ENCODE measurements around the gene IDE. TPM values are rescaled to one million over a fixed set of nuclear protein-coding genes. Genes with fewer than 3 reads are reported as not detected.
A peak's percentile ranks its signal among the peaks of the same experiment; 100 is the strongest.

IDE gene
- total and polyA plus RNA-seq, 10 of the 15 experiments (the other 5 are each of a cell fraction or from before 2014, with no cell fraction given): 11.6 to 54.5 (median 33.6) TPM

DNA sequence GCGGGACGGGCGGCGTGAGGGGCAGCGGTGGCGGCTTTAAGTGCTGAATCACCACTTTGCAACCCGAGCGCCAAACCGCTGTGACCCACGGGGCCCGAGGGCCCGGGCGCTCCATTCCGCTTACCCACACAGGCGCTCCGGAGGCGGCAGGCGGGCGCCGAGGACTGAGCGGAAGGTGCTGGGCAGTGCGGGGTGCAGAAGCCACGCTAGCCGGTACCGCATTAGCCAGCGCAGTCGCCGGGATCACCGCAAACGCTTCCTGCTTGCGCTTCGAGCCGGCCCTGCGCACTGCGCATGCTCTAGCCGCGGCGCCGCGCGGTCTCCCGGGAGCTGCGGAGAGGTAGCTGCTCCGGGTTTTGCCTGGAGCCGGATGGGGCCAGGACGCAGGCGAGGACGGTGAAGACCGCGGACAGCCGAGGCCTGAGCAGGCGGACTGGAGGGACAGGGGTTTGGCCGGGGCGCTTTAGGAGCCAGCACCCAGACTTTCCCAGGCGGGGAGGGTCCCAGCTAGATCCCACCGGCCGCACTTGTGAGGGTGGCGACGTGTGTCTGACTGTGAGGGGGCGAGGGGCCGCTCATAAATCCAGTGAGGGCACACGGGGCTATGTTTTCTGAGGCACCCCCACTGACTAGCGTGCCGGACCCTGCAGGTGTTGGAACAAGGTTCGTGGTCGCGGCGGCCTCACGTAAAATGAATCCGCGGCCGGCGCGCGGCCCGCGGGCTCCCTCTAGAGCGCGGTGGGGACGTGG, at the start of gene IDE (continued):
- TF ChIP-seq, protein P1, sequence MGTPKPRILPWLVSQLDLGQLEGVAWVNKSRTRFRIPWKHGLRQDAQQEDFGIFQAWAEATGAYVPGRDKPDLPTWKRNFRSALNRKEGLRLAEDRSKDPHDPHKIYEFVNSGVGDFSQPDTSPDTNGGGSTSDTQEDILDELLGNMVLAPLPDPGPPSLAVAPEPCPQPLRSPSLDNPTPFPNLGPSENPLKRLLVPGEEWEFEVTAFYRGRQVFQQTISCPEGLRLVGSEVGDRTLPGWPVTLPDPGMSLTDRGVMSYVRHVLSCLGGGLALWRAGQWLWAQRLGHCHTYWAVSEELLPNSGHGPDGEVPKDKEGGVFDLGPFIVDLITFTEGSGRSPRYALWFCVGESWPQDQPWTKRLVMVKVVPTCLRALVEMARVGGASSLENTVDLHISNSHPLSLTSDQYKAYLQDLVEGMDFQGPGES (IDR thresholded peaks at IDR 0.05): no peak
- TF ChIP-seq CHD4 (IDR thresholded peaks at IDR 0.05): no peak
- no peak for TF ChIP-seq ZZZ3 (IDR thresholded peaks at IDR 0.05; ENCODE audit: control insufficient read depth, insufficient read length, low read depth)
- no peak for TF ChIP-seq FOS (IDR thresholded peaks at IDR 0.05; ENCODE audit: borderline replicate concordance, extremely low read depth, insufficient read length)
- TF ChIP-seq, protein P2, sequence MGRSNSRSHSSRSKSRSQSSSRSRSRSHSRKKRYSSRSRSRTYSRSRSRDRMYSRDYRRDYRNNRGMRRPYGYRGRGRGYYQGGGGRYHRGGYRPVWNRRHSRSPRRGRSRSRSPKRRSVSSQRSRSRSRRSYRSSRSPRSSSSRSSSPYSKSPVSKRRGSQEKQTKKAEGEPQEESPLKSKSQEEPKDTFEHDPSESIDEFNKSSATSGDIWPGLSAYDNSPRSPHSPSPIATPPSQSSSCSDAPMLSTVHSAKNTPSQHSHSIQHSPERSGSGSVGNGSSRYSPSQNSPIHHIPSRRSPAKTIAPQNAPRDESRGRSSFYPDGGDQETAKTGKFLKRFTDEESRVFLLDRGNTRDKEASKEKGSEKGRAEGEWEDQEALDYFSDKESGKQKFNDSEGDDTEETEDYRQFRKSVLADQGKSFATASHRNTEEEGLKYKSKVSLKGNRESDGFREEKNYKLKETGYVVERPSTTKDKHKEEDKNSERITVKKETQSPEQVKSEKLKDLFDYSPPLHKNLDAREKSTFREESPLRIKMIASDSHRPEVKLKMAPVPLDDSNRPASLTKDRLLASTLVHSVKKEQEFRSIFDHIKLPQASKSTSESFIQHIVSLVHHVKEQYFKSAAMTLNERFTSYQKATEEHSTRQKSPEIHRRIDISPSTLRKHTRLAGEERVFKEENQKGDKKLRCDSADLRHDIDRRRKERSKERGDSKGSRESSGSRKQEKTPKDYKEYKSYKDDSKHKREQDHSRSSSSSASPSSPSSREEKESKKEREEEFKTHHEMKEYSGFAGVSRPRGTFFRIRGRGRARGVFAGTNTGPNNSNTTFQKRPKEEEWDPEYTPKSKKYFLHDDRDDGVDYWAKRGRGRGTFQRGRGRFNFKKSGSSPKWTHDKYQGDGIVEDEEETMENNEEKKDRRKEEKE (IDR thresholded peaks at IDR 0.05): no peak
- no peak for TF ChIP-seq WRNIP1 (IDR thresholded peaks at IDR 0.05; ENCODE audit: borderline replicate concordance, low read depth, low read length)
- peak in 1 of 2 experiments; percentile 20; a peak in 1 of 4 replicates for TF ChIP-seq ETV6 (conservative IDR thresholded peaks at IDR 0.05 in 1 of 2, IDR thresholded peaks at IDR 0.05 in 1 of 2; ENCODE audit: borderline replicate concordance in 1 of 2, low read depth in 1 of 2)
- peak; percentile 93 for TF ChIP-seq POLR2A (IDR thresholded peaks at IDR 0.05; ENCODE audit: low read depth, low read length)
- TF ChIP-seq STAT1 (conservative IDR thresholded peaks at IDR 0.05): no peak
- TF ChIP-seq, protein P3, sequence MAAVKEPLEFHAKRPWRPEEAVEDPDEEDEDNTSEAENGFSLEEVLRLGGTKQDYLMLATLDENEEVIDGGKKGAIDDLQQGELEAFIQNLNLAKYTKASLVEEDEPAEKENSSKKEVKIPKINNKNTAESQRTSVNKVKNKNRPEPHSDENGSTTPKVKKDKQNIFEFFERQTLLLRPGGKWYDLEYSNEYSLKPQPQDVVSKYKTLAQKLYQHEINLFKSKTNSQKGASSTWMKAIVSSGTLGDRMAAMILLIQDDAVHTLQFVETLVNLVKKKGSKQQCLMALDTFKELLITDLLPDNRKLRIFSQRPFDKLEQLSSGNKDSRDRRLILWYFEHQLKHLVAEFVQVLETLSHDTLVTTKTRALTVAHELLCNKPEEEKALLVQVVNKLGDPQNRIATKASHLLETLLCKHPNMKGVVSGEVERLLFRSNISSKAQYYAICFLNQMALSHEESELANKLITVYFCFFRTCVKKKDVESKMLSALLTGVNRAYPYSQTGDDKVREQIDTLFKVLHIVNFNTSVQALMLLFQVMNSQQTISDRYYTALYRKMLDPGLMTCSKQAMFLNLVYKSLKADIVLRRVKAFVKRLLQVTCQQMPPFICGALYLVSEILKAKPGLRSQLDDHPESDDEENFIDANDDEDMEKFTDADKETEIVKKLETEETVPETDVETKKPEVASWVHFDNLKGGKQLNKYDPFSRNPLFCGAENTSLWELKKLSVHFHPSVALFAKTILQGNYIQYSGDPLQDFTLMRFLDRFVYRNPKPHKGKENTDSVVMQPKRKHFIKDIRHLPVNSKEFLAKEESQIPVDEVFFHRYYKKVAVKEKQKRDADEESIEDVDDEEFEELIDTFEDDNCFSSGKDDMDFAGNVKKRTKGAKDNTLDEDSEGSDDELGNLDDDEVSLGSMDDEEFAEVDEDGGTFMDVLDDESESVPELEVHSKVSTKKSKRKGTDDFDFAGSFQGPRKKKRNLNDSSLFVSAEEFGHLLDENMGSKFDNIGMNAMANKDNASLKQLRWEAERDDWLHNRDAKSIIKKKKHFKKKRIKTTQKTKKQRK (IDR thresholded peaks at IDR 0.05; ENCODE audit: low read depth, low read length): no peak
- TF ChIP-seq, protein P4, sequence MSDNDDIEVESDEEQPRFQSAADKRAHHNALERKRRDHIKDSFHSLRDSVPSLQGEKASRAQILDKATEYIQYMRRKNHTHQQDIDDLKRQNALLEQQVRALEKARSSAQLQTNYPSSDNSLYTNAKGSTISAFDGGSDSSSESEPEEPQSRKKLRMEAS (IDR thresholded peaks at IDR 0.05; ENCODE audit: low read depth, low read length): no peak; the same call in 1 of the 2 replicates
- TF ChIP-seq MYC (IDR thresholded peaks at IDR 0.05; ENCODE audit: insufficient read depth, insufficient read length, insufficient replicate concordance, low read length, severe bottlenecking): no peak
- peak; percentile 6 for TF ChIP-seq MXI1 (IDR thresholded peaks at IDR 0.05; ENCODE audit: low read depth, low read length)
- TF ChIP-seq GATAD2B (conservative IDR thresholded peaks at IDR 0.05; ENCODE audit: low read depth): peak; percentile 93
- no peak for TF ChIP-seq SIX5 (IDR thresholded peaks at IDR 0.05; ENCODE audit: low read depth, low read length, severe bottlenecking)
- no peak for TF ChIP-seq SREBF2 (IDR thresholded peaks at IDR 0.05; ENCODE audit: low read length)
- TF ChIP-seq TARDBP (IDR thresholded peaks at IDR 0.05; ENCODE audit: borderline replicate concordance): peak; percentile 53; the same call in 1 of the 2 replicates

Measured in GM12878 (cell line).